ENCODE data around the gene GADD45G.
A peak's percentile ranks its signal among the peaks of the same experiment; 100 is the strongest.

Gene GADD45G

DNA sequence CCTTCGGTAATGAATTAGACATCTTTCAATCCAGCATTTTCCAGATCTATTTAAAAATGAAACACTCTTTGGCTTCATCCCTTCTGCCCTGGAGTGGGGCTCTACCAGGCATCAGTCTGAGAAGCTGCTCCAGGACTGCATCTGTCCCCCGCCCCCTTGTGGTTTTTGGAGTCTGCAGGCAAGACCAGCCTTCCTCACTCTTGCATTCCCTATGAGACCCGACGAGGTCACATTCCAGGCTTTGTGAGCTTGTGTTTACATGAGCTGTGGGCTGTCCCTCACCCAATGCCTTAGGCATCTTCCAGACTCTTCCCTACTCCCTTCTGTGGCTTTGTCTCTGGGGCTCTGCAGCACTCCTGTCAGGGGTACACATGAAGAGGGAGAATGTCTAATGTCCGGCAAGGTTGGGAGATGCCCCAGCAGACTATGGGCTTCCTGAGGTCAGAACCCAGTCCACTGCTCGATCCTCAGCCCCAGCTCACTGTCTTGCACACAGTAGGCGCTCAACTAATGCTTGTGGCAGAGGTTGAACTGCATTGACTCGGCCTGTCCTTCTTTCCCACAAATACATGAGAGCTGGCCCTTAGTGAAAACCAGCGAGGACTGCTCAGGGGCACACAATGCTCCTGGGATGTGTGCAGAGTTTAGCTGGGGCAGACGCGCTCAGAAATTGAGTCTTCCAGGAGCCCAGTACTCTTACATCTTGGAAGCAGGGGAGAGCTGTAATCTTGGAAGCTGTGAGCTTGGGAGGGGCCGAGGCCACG lies 11.7 kb upstream of the GADD45G start:
- DNase-seq = no peak

DNA sequence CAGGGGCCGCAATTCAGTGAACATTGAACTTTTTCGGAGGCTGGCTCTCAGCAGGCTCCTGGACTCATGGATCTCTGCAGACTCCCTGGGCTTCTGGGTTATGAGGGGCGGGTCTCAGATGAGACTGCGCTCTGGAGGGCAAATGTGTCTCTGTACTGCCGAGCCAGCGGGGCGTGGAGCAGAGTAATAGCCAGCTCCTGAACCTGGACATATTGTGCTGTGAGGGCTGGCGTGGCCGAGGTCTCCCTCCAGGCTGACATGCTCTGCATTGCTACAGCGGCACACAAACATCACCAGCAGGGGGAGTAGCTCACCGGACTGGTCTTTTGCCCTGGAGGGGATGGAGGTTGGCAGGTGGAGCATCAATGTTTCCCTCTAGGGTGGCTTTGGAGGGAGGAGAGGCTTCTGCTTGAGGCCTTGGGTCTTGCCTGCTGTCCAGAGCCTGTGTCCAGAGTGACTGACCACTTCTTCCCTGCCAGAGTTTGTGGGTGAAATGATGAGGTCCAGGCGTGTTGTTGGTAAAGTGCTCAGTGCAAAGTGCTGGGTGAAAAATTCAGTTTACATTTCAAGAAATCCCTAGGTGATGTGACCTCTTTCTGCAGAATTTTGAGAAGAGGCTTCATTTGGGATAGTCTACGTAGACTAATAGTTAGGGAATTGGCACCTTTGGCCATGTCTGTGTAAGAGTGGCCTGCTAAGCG lies 10.9 kb upstream of the GADD45G start:
- peak; percentile 72 to 76 for DNase-seq

DNA sequence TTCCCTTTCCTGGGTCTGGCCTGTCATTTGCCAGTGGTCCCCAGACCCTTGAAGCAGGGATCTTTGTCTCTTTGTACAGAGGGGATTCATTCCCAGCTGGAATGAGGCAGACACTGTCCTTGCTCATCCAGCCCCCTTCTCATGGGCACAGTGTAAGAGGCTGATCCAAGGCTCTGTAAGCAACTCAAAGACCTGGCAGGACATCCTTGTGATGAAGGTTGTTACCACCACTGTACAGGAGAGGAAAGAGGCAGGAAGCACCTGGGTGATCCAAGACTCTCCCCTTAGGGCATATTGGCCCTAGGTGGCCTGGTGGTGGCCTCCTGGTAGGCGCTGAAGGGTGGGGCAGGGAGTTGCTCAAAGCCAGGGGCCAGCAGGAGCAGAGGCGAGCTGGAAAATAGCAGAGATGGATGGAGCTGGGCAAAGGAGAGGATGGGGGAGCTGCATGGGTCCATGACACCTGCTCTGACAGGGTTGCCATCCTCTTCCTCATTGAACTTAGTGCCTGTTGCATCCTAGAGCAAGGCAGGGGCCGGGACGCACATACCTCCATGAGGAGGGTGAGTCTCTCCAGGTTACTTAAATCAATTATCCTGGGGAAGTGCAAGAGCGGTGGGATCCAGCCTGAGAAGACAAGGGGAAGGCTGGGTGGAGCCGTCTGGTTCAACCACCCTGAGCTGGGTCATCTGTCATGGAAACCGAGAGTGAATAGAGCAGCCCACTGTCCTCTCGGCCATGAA lies 9.8 kb upstream of the GADD45G start:
- DNase-seq = no peak

DNA sequence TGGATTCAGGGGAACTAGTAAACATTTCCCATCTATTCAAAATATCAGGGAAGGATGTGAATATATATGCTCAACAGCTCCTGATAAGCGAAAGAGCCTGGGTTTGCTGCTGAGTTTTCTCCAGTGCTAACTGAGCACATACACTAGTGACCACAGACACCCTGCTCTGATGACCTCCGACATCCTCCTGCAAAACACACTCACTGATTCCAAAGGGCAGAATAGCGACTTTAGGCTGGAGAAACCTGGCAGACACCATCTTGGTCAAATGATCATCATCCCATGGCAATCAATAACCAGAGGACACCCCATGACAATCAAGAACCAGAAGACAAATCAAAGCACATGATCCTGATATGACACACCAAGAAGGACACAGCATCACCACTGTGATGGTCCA lies 9.2 kb upstream of the GADD45G start:
- no peak for DNase-seq

DNA sequence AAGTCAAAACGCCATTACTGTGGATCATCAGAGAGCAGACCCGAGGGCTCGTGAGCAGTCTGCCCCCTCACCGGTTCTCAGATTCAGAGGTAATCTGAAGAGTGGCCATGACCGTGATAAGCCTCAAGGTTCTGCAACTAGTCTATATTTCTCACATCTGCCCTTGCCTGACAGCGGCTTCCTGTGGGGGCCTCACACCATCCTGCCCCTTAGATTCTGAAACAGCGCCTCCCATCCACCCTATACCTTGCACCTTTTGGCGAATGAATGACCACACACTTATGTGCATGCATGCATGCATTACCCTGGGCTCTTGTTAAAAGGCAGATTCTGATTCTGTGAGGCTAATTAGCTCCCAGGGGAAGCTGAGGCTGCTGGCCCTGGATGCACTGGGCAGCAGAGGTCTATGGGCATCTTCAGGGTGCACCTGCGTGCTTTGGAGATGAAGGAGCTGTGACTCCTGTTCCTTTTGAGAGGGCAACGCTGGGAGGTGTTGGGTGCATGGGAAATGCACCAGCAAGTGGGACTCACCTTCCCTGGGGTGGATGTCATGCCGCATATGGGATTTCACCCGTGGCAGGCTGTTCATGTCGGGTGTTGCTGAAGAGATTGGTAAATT lies 7.8 kb upstream of the GADD45G start:
- no peak for DNase-seq

DNA sequence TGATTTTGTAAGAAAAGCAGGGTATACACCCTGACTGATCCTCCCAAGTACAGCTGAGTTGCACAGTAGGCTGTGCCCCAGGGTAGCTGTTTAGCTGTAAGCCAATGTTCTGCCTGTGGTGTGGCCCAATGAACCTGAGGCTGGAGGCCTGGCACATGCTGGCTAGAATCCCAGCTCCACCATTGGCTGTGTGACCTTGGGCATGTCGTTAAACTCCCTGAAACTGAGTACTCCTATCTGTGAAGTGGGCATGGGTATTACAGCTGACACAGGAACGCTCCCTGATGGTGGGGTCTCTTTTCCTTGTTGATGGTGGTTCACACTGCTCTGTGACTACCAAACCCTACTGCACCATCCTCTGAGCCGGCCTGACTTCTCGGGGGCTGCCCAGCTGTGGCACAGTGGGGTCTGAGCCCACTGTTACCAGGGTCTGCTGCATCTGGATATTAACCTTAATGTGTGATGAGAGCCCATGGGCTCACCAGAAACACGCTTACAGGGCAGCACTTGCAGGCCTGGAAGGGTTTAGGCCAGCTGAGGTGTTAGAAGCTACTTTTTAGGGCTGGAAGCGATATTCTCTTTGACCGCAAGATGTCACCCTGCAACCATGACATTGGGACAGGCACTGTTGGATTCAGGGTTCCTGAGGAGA lies 7.0 kb upstream of the GADD45G start:
- peak; percentile 55 to 63 for DNase-seq

DNA sequence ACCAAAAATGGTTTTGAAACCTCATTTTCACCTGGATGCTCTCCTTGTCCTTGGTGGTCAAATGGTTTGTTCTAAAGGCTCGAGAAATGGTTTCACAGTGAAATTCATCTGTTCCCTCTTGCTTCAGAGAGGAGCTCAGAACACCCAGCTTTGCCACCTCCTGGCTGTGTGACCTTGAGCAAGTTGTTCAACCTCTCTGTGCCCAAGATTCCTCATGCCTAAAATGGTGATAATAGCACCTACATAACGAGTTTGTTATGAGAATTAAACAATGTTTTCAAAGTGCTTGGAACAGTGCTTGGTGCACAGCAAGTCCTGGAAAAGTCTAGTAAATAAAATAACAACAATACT lies 6.5 kb upstream of the GADD45G start:
- no peak for DNase-seq

DNA sequence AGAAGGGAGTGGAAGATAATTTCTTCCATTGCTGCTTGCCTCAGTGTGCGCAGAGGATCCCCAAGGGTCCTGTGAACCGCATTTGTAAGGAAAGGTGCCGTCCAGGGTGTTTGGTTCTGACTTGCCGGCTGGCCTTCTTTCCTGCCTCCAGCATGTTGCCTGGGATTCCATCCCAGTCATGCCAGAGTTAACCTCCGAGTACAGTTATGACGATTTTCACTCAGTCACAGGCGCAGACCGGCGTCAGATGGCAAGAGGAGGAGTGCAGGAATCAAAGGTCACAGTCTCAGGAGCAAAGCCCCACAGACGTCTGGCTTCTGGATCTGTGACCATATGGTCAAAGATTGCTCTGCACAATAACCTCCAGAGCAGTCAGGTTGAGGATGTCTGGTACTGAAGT lies 5.9 kb upstream of the GADD45G start:
- DNase-seq = no peak

DNA sequence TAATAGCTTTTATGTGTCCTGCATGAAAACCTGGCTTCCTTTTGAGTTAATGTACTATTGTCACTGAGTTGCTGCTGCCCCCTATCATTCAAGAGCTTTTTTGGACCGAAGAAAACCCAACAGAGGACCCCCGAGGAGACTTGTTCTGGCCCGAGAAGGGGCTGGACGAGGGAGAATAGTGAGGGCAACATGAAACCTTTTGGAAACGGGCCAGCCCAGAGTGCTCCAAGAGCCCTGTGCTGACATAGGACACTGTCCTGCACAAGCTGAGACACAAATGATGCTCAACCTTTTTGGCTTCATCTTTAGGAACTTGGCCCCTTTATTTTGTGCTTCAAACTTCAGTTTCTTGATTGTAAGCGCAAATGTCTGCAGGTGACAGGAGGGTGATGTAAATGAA lies 4.0 kb upstream of the GADD45G start:
- DNase-seq = no peak

DNA sequence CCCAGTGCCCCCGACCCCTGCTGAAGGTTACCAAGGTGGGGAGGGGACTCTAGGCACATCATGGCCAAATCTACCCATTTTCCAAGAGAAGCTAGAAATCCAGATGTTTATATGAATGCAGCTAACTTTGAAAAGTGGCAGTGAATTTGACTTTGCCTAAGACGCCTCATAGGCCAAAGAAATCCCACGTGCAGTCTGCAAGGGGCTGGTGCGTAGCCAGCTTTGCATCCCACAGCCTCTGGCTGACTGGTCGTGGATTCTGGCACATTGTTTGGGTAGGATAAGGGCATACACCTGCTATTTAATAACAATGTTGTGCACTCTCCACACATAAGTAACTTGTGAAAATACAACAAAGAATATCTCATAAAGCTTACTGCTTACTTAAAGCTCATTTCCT lies 3.5 kb upstream of the GADD45G start:
- no peak for DNase-seq

DNA sequence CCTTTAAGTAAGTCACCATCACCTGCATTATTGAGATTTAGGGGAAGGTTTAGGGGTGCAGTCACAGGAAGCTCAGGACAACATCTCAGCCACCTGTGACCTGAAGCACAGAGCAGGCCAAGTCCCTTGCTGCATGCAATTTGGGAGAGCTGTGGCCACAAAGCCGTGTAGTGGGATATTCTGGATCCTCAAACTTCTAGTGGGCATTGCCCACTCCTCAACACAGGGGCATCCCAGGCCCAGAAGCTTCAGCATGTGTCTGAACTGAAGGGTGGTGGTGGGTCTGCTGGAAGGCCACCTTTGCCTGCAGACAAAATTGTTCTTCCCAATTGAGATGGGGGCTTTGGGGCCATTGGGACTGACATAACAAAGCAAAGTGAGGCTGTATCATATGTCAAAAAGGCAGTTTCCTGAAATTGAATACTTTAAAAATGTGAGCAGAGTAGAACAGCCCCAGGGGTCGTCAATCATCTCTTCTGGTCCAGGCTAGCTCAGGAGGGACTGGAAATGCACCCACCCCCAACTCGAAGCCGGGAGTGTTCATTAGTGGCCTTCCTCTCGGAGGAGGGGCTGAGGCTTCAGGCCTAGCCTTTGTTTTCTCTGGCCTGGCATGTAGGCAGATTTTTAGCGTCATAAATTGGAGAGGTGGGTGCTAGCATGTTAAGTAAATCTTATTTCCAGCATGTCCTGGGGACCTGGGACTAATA lies 2.8 kb upstream of the GADD45G start:
- no peak for DNase-seq

DNA sequence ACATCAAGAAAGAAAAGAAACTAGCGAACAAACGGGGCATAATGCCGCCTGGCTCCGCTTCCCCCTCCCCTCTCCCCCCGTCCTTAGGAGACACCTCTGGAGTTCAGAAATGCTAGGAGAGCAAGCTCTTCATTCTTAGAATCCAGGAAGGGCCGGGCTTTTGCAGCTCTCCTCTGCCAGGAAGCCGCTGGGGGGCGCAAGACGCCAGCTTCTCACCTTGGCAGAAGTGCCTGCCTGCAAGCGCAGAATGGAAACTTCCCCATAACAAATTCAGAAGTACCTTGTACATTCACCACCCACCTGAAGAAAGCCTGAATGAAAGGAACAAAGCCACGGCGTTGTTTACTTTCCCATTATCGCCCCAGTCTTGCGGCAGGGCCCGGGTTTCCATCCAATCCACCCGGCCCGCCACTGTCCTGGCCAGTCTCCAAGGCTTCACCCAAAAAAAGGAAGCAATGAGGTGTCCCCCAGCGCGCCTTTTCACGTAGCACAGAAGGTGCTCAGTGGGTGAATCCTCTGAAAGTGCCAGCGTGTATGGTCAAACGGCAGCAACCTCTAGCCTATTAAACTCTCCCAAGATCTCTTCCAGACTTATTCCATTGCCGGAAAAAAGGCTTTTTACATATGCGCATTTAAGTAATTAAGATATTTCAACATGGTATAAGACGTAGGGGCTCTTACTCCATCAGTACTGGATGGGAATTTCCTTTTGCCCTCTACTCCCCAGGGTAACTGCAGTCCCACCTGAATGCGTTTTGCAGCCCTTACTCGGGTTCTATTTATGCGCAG lies 1.6 kb upstream of the GADD45G start:
- peak; percentile 92 for DNase-seq

DNA sequence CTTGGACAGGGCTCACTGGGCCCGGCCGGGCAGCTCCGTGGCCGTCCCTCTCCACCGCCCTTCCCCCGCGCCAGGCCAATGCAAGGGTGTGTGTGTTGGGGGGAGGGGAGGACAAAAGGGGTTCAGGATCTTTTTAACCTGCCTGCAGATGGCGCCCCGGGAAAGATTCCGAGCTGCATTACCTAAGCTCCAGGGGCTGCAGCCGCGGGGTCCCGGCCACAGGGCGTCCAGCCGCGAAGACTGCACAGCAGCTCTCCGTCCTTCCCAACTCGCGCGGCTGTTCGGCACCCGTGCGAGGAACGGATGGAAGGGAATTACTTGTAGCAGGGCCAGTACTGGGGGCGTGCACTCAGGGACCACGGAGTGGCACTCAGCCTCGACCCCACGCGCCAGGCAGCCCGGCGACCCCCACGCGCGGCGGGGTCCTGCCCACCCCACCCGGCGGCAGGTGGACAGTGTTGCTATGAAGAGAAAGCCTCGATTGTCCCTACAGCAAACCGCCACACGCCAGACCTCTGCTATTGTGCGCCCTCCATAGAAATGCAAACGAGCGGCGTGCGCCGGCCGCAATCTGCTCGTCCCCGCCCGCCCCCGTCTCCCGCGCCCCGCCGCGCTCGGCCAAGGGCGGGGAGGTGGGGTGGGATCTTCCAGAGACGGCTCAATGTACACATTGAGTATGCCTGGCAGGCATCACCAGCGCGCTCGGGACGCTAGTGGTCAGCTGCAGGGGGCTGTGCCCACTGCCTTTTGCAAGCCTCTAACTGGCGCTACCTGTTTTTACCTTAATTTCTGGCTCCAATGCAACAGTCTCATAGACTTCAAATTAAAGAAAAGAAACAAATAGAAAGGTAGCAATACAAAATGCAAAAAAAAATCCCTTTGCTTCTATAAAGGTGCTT lies 796 bp upstream of the GADD45G start:
- peak; percentile 59 to 61 for DNase-seq

DNA sequence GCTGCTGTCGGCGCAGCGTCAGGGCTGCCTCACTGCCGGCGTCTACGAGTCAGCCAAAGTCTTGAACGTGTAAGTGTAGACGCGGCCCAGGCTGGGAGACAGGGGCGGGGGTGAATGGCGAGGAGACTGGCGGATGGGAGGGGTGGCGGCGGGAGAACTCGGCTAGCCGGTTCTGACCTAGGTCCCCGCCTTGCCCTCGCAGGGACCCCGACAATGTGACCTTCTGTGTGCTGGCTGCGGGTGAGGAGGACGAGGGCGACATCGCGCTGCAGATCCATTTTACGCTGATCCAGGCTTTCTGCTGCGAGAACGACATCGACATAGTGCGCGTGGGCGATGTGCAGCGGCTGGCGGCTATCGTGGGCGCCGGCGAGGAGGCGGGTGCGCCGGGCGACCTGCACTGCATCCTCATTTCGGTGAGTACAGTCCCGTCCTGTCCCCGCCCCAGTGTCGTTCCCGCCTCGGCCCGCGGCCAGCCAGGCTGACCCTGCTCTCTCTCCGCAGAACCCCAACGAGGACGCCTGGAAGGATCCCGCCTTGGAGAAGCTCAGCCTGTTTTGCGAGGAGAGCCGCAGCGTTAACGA lies 745 bp downstream of the GADD45G start:
- peak; percentile 73 to 77 for DNase-seq

DNA sequence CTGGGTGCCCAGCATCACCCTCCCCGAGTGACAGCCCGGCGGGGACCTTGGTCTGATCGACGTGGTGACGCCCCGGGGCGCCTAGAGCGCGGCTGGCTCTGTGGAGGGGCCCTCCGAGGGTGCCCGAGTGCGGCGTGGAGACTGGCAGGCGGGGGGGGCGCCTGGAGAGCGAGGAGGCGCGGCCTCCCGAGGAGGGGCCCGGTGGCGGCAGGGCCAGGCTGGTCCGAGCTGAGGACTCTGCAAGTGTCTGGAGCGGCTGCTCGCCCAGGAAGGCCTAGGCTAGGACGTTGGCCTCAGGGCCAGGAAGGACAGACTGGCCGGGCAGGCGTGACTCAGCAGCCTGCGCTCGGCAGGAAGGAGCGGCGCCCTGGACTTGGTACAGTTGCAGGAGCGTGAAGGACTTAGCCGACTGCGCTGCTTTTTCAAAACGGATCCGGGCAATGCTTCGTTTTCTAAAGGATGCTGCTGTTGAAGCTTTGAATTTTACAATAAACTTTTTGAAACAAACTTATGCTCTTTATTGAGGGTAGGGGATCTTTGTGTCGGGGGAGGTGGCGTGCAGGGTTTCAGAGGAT lies 1.3 kb downstream of the GADD45G start:
- DNase-seq = peak; percentile 50 to 64

DNA sequence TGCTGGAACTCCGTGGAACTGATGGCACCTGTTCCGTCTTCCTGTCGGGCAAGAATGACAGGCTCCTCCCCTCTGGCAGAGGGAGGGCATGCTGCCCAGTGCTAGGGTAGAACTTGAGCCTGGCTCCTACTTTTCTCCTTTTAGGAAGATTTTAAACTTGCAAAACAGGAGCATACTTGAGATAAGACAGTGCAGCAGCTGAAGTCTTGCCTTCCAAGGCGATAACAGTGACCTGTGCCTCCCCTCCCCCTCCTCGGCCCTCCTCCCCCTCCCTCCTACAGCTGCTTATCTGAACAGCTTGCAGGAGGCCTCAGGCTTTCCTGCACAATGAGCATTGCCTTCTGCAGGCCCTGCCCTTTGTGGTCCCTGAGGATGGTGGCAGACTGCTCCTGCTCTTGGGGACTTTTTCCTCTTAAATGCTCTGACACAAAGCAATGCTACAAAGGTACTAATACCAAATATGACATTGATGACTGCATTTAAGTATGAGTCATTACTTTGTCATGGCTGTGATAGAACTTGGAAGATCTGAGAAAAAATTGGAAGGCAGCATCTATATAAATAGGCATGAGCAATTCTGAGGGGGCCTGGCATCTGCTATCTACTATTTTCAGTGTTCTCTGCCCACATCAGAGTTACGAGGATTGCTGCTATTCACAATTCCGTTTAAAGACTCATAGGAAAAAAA lies 2.0 kb downstream of the GADD45G start:
- DNase-seq = peak; percentile 63 to 64

DNA sequence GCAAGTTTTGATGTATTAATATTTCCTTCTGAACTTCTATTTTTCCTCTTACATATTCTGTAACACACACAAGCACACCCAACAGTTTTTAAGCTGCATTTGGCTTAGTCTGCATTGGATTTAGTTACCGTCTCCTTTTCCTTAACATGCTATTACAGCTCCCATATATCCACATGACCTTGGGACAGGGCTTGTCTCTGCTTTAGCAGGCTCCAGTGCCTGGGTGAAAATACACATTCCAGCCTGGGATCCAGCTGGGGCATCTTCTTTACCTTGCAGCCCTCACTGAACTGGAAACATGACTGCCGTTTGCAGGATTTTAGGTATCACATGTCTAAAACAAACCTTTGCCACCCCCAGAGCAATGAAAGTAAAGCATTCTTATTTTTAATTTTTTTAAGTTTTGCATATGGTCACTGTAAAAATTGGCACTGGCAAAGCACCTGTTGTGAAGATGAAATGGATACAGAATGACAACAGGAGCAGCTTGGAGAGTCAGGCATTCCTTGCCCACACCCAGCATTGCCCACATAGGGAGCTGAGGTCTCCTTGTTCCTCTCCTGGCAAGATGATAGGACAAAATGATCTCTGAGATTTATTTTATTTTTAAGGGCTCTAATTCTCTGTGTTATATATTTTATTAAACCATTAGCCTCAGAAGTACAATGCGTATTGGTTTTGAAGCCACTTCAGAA lies 4.0 kb downstream of the GADD45G start:
- no peak for DNase-seq

DNA sequence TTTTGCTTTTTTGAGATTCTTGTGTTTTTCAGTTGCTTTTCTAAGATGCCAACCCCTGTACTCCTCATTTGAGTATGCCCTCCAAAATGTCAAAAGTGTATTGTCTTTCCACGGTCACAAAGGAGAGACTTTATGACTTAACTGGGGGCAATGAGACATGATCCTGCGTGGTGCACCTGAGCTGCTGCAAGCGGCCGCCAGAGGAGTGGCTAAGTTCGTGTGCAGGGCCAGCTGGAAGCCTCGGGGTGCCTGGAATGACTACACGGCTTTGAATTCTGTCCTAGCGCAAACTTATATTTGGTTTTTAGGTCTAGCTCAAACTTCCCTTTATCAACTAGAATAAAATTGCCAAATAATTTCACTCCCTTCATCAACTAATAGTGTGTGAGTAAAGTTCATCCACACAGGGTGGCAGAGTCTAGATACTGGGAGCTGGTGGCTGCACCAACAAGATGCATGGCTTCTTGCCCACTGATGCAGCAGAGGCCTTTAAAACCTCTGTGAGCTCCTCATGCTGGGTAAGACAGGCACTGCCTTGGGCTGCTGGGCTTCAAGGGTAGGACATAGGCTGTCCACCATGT lies 4.7 kb downstream of the GADD45G start:
- DNase-seq = no peak

Measured in activated T-cell treated with anti-CD3 and anti-CD28 coated beads, Interleukin-2, amount 50 U/mL, for 48 hours (primary cell).